Measurements from ENCODE around the gene BCL2. TPM values are rescaled to one million over a fixed set of nuclear protein-coding genes. Genes with fewer than 3 reads are reported as not detected.

Gene BCL2
- total RNA-seq, 4 donors from 2014 or later, result 16.2 to 54.5 (median 20.7) TPM

DNA sequence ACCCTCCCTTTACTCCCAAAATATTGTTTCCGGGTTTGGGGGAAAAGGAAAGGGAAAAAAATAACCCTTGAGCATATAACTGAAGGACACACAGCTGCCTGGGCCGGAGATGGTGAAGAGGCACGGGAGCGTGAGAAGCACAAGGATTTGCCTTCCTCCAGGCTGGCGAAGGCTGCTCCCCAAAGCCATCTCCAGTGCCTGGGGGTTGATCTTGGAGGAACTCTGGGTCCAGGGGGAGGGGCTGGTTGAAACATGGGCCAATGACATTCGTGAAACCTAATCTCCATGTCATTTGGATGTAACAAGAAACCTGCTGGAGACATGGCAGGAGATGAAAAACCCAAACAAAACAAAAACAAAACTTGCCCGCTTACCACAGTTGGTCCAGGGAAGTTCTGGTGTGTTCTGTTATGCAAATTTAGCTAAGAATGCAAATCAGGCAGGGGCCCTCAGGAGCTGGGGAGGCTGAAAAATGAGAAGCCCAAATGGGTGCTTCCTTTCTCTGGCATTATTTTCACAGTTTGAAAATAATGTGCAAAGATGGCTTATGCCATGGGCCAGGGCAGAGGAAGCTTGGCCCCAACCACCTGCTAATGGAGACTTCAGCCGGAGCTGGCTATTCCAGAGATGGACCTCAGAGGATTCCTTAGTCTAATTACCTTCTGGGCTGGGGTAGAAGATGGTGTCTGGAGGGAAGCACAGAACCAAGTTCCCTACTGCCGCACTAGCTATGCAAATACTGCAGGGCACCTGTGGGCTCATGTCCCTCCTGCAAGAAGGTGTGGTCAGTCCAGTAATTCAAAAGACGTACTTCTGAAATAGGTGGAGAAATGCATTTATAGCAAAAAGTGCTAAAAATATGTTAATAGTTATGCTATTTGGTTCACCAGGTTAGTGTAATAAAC lies 180.9 kb downstream of the BCL2 start:
- H3K9me3 ChIP-seq, result no peaks in the 10 kb centered on the region
- no peaks in the 10 kb centered on the region for H3K27me3 ChIP-seq
- peak overlapping the region; percentile 10 to 30 (median 26) for H3K4me3 ChIP-seq
- H3K4me1 ChIP-seq, result peaks cover 0 to 33% (median 12%) of the 10 kb centered on the region in 4 donors
- peak in 2 of 3 donors; percentile 65 to 74 for DNase-seq
- H3K27ac ChIP-seq, result peak overlapping the region; percentile 9 to 80 (median 50)
- TF ChIP-seq, protein P1, sequence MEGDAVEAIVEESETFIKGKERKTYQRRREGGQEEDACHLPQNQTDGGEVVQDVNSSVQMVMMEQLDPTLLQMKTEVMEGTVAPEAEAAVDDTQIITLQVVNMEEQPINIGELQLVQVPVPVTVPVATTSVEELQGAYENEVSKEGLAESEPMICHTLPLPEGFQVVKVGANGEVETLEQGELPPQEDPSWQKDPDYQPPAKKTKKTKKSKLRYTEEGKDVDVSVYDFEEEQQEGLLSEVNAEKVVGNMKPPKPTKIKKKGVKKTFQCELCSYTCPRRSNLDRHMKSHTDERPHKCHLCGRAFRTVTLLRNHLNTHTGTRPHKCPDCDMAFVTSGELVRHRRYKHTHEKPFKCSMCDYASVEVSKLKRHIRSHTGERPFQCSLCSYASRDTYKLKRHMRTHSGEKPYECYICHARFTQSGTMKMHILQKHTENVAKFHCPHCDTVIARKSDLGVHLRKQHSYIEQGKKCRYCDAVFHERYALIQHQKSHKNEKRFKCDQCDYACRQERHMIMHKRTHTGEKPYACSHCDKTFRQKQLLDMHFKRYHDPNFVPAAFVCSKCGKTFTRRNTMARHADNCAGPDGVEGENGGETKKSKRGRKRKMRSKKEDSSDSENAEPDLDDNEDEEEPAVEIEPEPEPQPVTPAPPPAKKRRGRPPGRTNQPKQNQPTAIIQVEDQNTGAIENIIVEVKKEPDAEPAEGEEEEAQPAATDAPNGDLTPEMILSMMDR (IDR thresholded peaks at IDR 0.05), result no peak
- no peak for TF ChIP-seq POLR2A (IDR thresholded peaks at IDR 0.05)
- no peaks in the 10 kb centered on the region for H3K36me3 ChIP-seq

DNA sequence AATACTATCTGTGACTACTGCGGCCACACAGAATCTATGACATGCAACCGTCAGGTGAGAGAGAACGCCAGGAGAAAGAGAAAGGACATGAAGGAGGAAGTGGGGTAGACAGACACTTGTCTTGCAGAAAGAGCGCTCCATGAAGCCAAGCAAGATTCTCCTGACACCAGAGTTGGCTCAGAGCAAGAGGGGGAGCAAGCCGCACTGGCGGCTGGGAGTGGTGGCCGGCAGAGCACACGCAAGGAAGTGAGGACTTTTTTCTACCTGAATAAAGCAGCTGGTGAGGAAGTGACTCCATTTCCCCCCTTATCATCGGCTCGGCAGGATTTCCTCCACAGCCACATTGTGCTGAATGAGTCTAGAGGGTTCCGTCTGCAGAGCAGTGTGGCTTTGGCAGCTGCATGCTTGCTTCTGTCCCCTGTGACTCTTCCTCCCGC lies 181.6 kb downstream of the BCL2 start:
- H3K36me3 ChIP-seq, result no peaks in the 10 kb centered on the region
- peak overlapping the region; percentile 10 to 30 (median 26) for H3K4me3 ChIP-seq
- peaks cover 0 to 32% (median 10%) of the 10 kb centered on the region in 4 donors for H3K4me1 ChIP-seq
- no peaks in the 10 kb centered on the region for H3K9me3 ChIP-seq
- no peak for TF ChIP-seq POLR2A (IDR thresholded peaks at IDR 0.05)
- TF ChIP-seq, protein P1 (IDR thresholded peaks at IDR 0.05), result no peak
- DNase-seq, result peak in 2 of 3 donors; percentile 77 to 86
- H3K27ac ChIP-seq, result peak overlapping the region; percentile 9 to 80 (median 50)
- no peaks in the 10 kb centered on the region for H3K27me3 ChIP-seq

DNA sequence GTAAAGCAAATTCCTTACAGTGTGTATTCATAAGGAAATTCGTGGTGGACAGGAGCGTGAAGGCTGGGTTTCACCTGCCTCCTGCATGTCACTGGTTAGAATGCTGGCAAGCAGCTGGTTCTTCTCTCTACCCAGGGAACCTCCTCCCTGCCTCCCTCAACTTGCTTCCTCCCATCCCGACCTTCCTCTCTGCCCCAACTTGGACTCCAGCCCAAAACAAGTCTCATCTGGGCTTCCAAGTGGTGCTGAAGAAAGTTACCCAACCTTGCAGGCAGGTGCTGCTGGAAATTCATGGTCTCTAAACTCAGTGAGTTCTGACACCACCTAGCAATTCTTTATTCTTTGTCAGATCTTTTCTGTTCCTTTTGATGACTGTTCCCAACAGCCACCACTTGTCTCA lies 184.5 kb downstream of the BCL2 start:
- Histone ChIP-seq H3K27ac (no peak overlapping the region), H3K4me3 (no peak overlapping the region), H3K27me3 (no peaks in the 10 kb centered on the region), H3K9me3 (no peaks in the 10 kb centered on the region), H3K4me1 (peaks cover 0 to 28% (median 7%) of the 10 kb centered on the region in 4 donors), H3K36me3 (no peaks in the 10 kb centered on the region)
- TF ChIP-seq POLR2A (IDR thresholded peaks at IDR 0.05), result no peak
- TF ChIP-seq, protein P1 (IDR thresholded peaks at IDR 0.05), result no peak
- no peak for DNase-seq

DNA sequence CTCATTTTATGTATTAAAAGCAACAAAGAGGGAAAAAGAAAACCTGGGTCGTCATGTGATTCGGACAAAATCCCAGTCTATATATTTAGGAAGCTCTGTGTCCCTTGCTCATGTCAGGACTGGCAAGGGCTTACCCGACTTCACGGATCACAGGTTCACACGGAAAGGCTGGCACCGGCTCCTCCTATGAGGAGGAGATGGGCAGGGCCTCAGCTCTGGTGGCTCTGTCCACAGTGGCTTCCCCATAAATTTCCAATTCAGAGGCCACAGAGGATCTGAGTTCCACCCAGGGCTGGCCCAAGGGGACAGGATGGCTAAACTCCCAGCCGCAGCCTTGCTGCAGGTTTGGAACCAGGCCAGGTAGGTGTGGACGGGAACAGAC lies 186.8 kb downstream of the BCL2 start:
- Histone ChIP-seq H3K4me1 (peaks cover 0 to 13% (median 4%) of the 10 kb centered on the region in 4 donors), H3K27ac (peak overlapping the region in 1 of 4 donors; percentile 10), H3K36me3 (no peaks in the 10 kb centered on the region), H3K9me3 (no peaks in the 10 kb centered on the region), H3K27me3 (no peaks in the 10 kb centered on the region), H3K4me3 (peak overlapping the region in 1 of 4 donors; percentile 6)
- DNase-seq, result peak in 1 of 3 donors; percentile 61
- TF ChIP-seq, protein P1 (IDR thresholded peaks at IDR 0.05), result no peak
- TF ChIP-seq POLR2A (IDR thresholded peaks at IDR 0.05), result no peak

DNA sequence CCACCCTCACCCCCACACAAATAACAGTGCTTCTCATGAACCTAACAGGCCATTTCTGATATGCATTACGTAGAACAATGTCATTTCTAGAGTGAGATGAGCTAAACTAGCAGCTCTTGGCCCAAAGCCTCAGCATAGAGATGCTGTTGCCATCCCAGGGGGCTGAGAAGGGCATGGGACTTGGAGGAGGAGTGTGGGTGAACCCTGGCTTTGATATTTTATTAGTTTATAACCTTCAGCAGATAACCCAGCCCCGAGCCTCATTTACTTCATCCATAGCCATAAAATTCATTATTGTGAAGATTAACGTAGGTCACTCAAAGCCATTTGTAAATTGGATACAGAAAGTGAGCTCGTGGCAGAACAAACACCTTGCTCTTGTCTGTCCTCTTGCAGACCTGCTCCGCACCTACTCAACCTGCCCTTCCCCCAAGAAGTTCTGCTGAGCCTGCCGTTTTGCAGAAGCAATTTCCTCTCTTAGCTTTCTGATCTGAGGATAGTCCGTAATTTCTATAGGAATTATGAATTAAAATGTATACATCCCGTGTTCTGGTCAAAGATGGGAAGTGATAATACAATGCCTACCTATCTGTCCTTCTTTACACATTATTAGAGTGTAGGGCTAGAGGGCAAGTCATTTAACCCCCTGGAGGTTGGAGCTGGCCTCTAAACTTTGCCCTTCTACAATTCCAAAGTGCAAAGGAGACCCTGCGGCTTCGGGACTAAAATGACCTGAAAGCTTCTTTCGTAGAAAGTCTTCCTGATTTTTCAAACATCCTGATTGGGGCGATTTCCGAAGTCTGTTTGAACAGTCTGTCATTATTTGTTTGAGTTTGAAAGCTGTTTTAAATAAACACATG lies 187.4 kb downstream of the BCL2 start:
- no peak for DNase-seq
- TF ChIP-seq, protein P1 (IDR thresholded peaks at IDR 0.05), result no peak
- no peak for TF ChIP-seq POLR2A (IDR thresholded peaks at IDR 0.05)
- Histone ChIP-seq H3K36me3 (no peaks in the 10 kb centered on the region), H3K27me3 (no peaks in the 10 kb centered on the region), H3K9me3 (no peaks in the 10 kb centered on the region), H3K27ac (peak overlapping the region in 3 of 4 donors; percentile 10 to 67 (median 59)), H3K4me3 (peak overlapping the region in 1 of 4 donors; percentile 6), H3K4me1 (peaks cover 0 to 9% (median 4%) of the 10 kb centered on the region in 4 donors)

Measured in Peyer's patch (tissue), 4 donors.